Upper lobe of left lung (tissue), 4 donors: Measurements from ENCODE around the gene STIP1.

Source experiments
- CTCF ChIP-seq, 6 experiments: fragments of 450-650 bp in 4 of 6; fragments of 200-600 bp in 2 of 6; sonication (generic) in 2 of 6; IDR thresholded peaks; one replicate each; pipeline ENCODE4 v1.5.1; 2016 to 2019; ENCODE audit warnings: antibody characterized with exemption in 6 of 6
- POLR2AphosphoS5 ChIP-seq, 2 donors: sonication (generic); formaldehyde crosslinking; IDR thresholded peaks; one replicate each; pipeline ENCODE4 v1.5.1; 2017; ENCODE audit warnings: antibody characterized with exemption in 2 of 2

- TF ChIP-seq CTCF (IDR thresholded peaks at IDR 0.05), result no peak
- TF ChIP-seq POLR2AphosphoS5 (IDR thresholded peaks at IDR 0.05), result no peak
Observed at GRCh38 chr11:64139049-64139448, 46.9 kb upstream of the STIP1 start.
